Panc1 (cell line): ENCODE data around the gene APCDD1L.

ENCODE experiments used
- CTCF ChIP-seq: fragments of 450-650 bp; IDR thresholded peaks from 2 replicates; pipeline ENCODE4 v1.5.1; 2017; ENCODE audit warnings: mild to moderate bottlenecking
- POLR2AphosphoS5 ChIP-seq: IDR thresholded peaks from 2 replicates; pipeline ENCODE4 v1.6.1; 2012; ENCODE audit warnings: mild to moderate bottlenecking, low read depth, low read length, moderate library complexity
- REST ChIP-seq, 2 experiments: IDR thresholded peaks; 2 replicates each; pipeline ENCODE4 v1.6.1; 2011 to 2012; ENCODE audit warnings: low read depth in 2 of 2, control low read depth in 1 of 2, low read length in 1 of 2, mild to moderate bottlenecking in 1 of 2, moderate library complexity in 1 of 2; ENCODE audit not compliant: insufficient read depth in 1 of 2
- SIN3A ChIP-seq: IDR thresholded peaks from 2 replicates; pipeline ENCODE4 v1.6.1; 2012; ENCODE audit warnings: low read depth, mild to moderate bottlenecking, low read length, moderate library complexity, borderline replicate concordance; ENCODE audit not compliant: insufficient read depth
- TCF7L2 ChIP-seq: IDR thresholded peaks from 2 replicates; pipeline ENCODE4 v1.6.1; 2011; ENCODE audit warnings: mild to moderate bottlenecking, low read depth, low read length, inconsistent platforms

GRCh38 chr20:58531657-58532056, 16.5 kb upstream of the APCDD1L start:
- TF ChIP-seq CTCF (no peak), SIN3A (no peak), POLR2AphosphoS5 (no peak), REST (IDR thresholded peaks at IDR 0.05; ENCODE audit: insufficient read depth in 1 of 2, low read depth in 2 of 2, low read length in 1 of 2) (no peak), TCF7L2 (no peak)
